NCI-H460 (cell line): ENCODE results near the gene RNASE11. TPM values are rescaled to one million over a fixed set of nuclear protein-coding genes. Genes with fewer than 3 reads are reported as not detected.
"Not testable (repeated sequence)": the region's sequence is repeated elsewhere in the genome, so short reads cannot be mapped to it uniquely, and the experiment has no call there.

ENCODE experiments used
- DNase-seq: peaks from one replicate; pipeline ENCODE4 v3.0.0-alpha.2; 2016; ENCODE audit warnings: low read depth; ENCODE audit errors: extremely low read depth
- polyA plus RNA-seq: library from polyadenylated mRNA; depleted of rRNA; stranded (reverse); fragments of >200 nt; gene quantifications from 2 replicates; pipeline ENCODE4 v1.2.3, GENCODE V29; 2014; cell fraction: nucleus; rRNA removed
- total RNA-seq: library from RNA; depleted of rRNA; stranded (reverse); fragments of >200 nt; shearing (Covaris generic); gene quantifications from 2 replicates; pipeline ENCODE4 v1.2.3, GENCODE V29; 2014; rRNA removed

RNASE11 gene
- total RNA-seq: not detected in 2 replicates
- polyA plus RNA-seq: not detected in 2 replicates

DNA sequence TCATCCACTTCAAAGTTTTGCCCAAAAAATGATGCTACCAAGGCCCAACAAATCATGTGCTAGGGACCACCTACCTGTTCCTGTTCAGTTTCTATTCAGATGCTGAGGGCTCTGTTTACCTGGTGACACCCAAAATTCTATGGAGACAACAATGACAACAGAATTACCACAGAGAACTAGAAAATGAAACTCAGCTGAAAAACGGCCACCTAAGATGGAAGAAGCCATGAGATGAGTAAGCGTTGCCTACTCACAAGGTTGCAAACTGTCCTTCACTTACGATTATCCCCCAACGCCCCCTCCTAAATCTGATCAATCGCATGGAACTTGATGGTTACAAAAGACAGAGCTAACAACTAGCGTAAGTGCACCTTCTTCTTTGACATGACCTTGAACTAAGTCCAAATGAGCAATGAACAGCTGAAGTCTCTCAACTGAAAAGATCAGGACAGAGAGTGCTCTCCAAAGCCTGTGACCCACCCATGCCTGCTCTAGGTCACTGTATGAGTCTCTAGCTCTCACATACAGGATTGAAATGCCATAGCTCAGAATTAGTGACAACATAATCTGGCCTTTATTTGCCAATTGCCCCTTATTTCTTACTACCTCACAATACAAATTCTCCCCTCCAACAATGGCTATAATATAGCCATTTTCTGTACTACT, at the start of gene RNASE11:
RNASE11 (minus strand) TSS at position 513 of the 666 bp plus-strand sequence.
- DNase-seq: no peak

DNA sequence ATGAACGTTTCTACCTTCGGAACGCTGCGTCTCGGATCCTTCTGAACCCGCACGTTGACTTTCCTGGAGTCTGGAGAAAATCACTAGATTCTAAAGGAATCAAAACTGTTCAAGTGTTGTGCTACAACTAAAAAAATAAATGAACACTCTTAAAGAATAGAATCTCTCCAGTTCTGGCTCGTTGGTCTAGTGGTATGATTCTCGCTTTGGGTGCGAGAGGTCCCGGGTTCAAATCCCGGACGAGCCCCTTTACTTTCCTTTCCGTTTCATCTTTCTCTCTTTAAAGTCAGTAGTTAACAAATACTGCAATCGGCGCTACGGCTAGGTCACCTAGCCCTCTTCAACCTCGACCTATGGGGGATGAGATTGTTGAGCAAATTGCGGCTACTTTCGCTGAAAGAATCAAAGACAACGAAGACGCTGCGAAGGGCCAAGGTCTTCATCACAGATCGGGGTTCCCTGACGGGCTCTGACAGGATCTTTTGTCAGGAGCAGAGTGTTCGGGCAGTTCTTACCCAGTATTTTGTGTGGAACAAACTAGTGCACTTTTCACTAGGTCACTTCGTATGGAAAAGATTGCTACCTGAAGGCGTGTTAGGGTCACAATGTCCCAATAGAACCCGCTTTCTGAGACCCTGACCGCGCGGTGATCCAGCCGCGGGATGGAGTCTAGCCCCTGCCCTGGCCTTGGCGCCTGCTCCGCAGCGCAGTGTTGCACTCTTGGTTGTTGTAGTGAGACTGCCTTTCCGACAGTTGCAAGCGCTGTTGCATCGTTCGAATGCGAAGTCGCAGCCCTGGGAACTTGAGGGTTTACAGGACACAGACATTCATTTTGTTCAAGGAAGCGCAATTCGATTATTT, 45.3 kb upstream of the RNASE11 start:
- peak; percentile 91 for DNase-seq

DNA sequence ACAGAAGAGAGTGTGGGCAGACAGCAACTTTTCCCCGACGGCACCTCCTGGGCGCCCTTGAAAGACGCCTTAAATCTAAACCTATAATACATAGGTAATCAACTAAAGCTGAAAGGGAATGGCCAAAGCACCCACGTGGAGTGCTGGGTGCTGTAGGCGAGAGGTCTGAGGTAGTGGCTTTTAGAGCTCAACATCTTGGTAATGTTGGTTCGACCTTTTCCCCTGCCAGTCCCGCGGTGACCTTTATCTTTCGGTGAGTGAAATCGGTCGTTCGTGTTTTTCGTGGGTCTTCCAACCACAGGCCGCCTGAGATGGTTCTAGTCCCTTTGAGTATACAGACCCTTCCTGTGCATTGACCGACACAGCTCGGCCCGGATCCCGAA, 44.6 kb upstream of the RNASE11 start:
- no peak for DNase-seq

DNA sequence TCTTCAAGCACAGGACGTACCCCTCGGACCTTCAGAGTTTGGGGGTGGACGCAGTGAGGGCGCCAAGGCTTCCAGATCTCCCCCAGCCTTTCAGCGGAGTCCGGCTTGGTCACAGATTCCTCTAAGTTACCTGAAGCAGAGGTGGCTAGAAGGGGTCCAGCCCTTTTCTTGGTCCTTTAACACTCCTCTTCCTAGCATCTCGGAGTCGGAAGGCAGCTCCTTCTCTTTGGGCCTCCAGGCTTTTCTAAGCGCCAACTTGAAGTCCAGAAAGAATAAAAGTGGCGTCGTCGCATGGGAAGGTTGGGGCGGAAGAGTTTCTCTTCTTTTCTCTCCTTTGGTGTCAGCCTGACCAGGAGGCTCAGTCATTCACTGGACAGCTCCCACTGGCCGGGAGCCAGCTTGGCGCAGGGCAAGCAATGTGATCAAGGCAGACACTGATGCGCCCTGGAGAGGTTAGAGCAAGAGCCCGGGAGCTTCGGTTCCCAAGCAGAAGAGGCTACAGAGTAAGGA, 44.1 kb upstream of the RNASE11 start:
- peak; percentile 81 for DNase-seq

DNA sequence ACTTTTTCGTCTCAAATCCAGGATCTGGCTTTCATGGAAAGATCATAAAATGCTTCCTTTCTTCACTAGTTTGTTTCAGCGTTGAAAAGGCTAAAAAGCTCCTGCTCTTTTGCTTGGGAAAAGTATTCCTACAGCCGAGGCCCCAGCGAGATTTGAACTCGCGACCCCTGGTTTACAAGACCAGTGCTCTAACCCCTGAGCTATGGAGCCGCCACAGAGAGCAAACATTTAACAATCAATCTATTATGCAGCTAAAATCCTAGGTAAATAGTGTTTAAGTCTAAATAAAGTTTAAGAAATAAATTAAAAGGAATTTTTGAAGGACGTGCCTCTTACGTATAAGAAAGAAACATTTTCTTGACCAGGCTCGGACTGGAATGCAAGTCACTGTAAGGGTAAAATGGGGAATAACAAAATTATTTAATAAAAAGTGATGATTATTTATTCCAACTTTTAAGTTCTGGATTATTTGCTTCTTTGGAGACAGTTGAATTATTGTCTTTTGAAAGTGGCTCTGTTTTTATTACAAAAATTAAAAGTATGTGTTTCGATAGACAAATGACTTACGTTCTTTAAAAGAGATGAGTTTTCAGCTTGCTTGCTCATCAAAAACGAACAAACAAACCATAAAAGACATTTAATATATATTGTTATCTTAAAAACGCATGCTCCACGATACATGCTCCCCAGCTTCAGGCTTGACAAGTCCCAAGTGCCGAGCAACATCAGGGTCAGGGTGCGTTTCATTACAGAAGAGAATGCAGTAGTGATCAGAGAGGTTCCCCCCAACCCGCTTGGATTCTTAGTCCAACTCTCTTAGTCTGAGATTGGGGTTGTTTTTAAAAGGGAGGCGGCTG, 43.5 kb upstream of the RNASE11 start:
- peak; percentile 69 for DNase-seq

DNA sequence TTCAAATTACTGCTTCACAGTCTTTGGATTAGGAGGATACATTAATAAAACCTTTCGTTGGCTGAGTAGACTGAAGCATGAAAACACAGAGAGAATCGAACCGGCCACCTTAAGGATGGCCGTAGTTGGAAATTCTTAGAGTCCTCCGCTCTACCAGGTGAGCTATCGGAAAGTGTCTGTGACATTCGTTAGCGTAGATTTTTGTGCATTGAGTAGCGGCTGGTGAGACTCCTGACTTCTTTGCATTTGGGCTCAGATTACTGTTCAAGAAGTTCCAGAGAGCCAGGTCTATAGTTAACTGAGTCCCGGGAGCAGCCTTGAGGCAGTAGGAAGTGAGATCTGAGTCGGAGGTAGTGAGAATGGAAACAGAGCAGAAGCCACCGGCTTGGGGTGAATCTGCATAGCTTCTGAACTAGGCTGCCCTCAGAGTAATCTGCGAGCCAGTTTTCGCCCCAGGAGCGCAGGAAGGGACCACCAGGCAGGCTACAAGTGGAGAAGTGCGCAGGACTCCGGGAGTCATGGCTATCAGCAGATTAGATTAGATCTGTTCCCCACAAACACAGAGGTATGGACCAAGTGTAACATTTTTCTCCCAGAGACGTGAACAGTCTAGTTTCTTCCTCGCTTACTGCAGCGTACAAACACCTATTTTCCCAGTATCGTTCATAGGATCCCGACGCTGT, 42.7 kb upstream of the RNASE11 start:
- DNase-seq: peak; percentile 63

DNA sequence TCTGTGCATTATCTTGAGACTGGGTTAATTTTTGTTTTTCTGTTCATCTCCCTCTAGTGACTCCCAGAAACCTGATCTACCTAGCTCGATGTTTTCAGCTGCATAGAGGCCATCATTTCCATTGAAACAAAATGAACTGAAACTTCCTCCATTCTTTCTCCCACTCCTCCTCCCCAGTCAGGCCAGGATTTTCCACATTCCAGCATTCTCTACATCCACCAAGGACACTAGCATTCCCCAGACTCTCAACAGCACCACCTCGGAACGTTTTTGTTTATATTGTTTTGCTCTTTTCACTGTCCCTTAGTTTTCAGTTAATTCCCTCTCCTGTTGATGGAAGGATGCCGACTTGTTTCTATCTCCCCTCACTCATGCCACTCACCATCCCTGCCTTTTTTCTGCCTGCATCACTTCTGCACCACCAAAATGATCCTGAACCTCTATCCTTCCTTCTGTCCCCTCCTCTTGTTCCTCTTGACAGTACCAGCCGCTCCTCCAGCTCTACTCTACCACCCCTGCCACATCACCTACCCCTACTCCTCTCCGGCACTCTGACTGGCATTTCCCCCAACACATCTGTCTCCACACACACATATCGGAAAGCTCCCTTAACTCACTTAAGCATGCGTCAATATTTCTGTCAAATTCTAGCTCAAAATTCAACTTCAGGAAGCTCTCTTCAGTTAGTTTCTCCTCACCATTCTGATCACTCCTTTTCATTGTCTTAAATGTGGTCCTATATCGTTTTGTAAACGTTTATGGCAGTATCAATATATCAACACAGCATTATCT, 40.5 kb upstream of the RNASE11 start:
- no peak for DNase-seq

DNA sequence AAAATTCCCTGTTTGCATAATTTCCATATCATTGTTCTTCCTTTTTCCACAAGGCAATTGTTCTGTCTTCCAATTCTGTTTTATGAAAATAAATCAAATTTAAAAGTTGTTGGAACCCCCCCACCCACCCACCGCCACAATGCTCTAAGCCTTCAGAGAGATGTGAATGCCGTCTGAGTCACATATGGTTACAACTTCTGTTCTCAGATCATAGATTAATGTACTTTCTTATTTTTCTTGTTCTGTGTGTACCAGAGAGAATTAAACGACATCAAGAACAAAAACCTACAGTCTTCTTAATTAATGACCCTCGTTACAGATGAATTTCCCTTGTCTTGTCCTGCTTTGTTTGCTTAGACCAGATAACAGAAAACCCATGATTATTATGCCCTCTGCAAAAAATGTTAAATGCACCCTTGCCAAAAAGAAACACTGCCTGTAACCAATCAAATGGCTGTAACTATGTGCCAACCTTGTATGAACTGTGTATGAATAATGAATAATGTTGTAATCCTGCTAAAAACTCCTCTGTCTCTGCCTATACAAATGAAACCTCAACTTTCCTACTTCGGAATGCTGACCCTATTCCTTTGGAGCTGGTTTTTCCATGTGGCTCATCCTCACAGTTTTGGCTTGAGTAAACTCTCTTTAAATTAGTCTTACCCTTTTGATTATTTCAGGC, 39.7 kb upstream of the RNASE11 start:
- no peak for DNase-seq

DNA sequence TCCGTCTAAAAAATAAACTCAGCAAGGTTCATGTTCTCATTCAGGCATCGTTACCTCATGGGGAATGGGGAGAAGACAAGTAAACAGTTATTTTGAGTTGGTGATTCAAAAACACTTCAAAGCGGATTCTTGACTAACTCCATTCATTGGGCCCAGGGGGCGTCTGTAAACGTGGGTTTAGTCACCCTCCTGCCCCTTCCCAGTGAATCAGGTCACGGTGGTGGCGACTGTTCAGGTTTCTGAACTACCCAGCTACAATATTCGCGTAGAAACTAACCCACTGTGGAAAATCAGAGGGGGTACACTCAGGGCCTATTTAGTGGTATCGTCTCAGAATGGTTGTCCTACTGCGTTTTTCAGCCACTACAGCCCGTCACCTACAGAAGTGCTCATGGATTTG, 38.5 kb upstream of the RNASE11 start:
- DNase-seq: no peak

DNA sequence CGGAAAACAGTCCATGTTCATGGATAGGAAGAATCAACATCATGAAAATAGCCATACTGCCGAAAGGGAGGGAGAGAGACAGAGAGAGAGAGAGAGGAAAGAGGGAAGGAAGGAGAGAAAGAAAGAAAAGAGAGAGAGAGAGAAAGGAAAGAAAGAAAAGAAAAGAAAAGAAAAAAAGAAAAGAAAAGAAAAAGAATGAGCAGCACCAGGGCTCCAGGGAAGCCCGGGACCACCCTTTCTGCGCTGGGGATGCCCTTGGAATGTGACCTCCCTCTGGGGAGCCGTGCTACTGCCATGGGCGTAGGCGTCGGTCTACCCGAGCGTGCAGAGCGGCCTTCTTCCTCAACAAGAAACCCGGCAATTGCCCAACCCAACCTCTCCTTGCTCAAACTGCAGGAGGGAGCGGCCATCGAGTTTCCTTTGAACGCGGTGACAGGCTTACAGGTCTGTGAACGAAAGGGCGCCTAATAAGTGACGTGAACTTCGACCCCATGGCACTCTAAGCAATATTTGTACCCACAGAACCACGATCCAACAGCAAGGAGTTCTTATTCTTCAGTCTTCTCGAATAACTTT, 36.8 kb upstream of the RNASE11 start:
- peak; percentile 68 for DNase-seq

DNA sequence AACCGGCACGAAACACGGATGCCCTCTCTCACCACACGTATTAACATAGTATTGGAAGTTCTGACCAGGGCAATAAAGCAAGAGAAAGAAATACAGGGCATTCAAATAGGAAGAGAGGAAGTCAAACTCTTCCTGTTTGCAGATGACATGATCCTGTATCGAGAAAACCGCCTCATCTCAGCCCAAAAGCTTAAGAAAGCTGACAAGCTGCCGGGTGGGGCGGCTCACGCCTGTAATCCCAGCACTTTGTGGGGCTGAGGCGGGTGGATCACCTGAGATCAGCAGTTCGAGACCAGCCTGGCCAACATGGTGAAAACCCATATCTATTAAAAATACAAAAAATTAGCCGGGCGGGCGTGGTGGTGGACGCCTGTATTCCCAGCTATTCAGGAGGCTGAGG, 36.0 kb upstream of the RNASE11 start:
- no peak for DNase-seq

DNA sequence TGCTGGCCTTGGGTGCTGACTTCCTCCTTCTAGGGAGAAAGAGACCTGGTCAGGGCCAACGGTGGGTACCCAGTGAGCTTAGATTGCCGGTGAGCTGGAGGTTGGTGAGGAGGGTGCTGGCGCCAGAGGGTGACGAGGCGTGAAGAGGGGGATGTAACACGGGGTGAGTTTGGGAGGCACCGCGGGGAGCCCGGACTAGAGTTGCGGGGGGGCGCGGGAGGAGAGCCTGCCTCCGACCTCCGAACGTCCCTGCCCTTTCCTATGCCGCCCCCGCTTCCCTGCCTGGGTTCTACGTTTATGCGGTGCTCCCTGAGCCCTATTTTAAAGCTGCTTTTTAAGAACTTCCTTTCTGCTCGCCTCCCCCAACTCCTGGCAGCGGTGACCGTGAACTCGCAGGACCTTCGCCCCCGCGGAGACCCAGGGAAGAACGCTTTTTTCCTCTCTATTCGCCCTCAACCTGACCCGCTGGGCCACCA, 35.1 kb upstream of the RNASE11 start:
- DNase-seq: no peak

DNA sequence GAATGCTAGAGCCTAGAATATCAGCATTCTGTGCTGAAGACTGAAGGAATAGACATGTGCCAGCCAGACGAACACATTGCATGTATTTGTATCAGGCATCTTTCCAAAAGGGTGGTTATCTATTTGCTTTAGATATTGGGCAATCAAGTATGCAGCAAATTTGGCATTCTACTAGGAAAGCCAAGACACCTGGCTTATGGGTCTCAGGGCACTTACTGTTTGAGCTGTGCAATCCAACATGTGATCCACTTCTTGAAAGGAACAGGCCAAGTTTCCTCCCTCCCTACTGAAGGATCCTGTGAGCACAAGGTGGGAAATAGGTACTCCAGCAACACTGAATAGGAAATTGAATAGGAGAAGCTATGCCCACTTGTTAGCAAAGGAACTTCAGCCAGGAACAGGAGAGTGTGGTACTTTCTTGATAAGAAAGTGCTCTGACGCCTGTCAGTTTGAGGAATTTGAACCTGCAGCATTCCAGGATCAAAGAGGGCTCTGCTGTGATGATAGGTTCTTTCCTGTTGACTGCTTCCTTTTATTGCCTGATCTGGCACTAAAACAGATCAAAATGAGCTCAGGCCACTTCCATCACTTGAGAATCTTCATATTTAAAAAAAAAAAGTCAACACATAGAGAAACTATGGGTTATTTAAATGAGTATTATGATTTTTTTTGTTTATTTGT, 33.1 kb upstream of the RNASE11 start:
- DNase-seq: no peak

DNA sequence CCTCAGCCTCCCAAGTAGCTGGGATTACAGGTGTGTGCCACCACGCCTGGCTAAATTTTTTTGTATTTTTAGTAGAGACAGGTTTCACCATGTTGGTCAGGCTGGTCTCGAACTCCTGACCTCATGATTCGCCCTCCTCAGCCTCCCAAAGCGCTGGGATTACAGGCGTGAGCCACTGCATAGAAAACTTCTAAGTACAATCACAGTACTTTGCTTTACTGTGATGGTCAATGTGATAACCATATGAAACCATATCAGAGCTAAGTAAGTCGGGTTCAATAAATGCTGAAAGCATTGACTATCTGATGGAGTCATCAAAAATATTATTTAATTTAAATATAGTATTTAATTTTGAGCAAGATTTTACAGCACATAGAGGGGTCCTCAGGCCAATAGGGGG, 31.9 kb upstream of the RNASE11 start:
- DNase-seq: not testable (repeated sequence)

DNA sequence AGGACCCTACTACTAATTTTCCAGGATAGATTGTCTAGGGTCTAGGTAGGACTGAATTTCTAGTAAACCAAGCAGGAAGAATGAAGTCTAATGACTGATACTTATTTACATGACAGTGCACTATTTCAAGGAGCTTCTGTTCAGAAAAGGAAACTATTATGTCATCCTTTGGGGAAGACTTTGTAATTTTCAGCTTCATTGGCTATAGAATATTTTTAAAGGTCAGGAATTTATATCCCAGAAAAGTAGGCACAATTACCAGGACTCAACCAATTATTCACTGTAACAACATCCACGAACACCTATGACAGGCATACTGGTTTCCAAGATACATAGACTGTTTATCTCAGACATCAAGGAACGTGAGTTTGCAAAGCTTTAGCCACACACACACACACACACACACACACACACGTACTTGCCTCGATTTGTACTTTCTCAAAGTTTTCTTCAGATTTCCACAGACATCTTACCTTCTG, 30.5 kb upstream of the RNASE11 start:
- no peak for DNase-seq

DNA sequence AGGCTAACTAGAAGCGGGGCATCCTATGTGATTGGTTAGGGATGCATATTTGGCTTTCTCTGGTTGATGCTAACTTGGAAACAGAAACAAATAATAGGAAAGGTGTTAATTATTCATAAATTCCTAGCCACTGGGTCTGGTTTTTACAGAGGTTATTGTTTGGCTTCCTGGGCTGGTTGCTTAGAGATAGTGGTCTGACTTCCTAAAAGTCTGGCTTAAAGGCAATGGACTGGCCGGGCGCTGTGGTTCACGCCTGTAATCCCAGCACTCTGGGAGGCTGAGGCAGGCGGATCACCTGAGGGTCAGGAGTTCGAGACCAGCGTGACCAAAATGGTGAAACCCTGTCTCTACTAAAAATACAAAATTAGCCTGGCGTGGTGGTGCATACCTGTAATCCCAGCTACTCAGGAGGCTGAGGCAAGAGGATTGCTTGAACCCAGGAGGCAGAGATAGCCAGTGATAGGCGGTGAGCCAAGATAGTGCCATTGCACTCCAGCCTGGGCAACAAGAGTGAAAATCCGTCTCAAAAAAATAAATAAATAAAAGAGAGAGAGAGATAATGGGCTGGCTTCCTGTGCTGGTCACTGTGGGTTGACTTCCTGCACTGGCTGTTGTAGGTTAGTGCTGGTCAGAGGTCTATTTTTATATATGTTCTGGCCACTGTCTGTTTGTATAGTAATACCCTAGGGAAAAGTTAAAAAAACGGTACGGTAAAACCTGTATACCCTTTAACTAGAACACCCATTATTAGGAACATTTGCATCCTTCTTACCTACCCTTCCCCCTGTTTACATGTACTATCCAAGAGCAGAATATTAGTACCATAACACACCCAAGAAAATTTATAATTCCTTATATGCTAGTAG, 29.6 kb upstream of the RNASE11 start:
- DNase-seq: no peak

DNA sequence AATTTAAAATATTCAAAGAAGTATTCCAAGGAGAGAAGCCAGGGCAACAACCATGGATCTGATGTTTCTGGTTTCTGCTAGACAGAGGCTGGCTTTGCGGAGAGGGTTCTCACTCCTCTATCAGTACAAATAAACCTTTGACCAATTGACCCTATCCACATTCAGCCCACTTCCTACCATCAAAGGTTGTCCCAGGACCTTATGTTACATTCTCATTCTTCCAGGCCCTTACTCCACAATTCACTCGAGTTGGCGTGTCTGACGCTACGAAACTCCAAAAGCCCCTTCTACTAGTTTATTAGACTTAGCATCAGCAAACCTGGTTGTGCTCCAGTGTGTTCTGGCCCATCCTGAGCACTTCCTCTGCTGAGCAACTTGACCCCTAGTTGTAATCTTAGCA, 28.2 kb upstream of the RNASE11 start:
- no peak for DNase-seq
